T-helper 17 cell (primary cell): ENCODE measurements around the gene SBF2. TPM values are rescaled to one million over a fixed set of nuclear protein-coding genes. Genes with fewer than 3 reads are reported as not detected.

Experiments
- ATAC-seq: fragments of 150-1000 bp; cut with Tn5 transposase; 2 replicates; pipeline ENCODE4 v1.10.0; 2021; ENCODE audit warnings: mild to moderate bottlenecking, moderate library complexity
- DNase-seq, 3 donors: peaks; one replicate each; pipeline versions ENCODE4 v3.0.0 to v3.0.0-alpha.2; 2020 to 2021
- H3K9me3 ChIP-seq: one replicate; pipeline ENCODE4 v1.7.0; 2013; ENCODE audit warnings: low read length, mild to moderate bottlenecking; ENCODE audit not compliant: control insufficient read depth, poor library complexity, severe bottlenecking
- H3K27ac Mint-ChIP-seq: one replicate; pipeline ENCODE4 v1.8.0; 2022; ENCODE audit warnings: mild to moderate bottlenecking, moderate library complexity, mixed read lengths
- H3K27me3 Mint-ChIP-seq: one replicate; pipeline ENCODE4 v1.8.0; 2022; ENCODE audit warnings: mixed read lengths
- H3K36me3 Mint-ChIP-seq: one replicate; pipeline ENCODE4 v1.8.0; 2022; ENCODE audit warnings: low read depth, mixed read lengths
- H3K4me1 Mint-ChIP-seq: one replicate; pipeline ENCODE4 v1.8.0; 2022; ENCODE audit warnings: mild to moderate bottlenecking, mixed read lengths
- H3K4me3 Mint-ChIP-seq: one replicate; pipeline ENCODE4 v1.8.0; 2022; ENCODE audit warnings: mild to moderate bottlenecking, moderate library complexity, mixed read lengths
- total RNA-seq, 4 donors: library from RNA in 2 of 4; stranded (reverse) in 2 of 4; gene quantifications; one replicate each; pipeline ENCODE4 v1.2.3 and lab custom pipeline; 2022 to 2026

Gene SBF2
- total RNA-seq, 2 donors from 2014 or later = 15.5 to 23.1 TPM

DNA sequence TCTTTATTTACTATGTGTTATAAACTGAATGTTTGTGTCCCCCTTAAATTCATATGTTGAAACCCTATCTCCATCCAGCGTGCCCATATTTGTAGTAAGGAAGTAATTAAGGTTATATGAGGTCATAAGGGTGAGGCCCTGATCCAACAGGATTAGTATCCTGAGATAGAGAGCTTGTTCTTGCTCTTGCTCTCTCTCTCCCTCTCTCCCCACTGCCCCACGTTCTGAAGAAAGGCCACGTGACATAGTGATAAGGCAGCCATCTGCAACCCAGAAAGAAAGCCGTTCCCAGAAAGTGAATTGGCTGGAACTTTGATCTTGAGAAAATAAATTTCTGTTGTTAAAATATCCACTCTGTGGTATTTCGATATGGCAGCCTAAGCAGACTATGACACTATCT is 417.7 kb downstream of the SBF2 start:
- ATAC-seq = no peak
- no peaks in the 10 kb centered on the region for H3K27me3 Mint-ChIP-seq
- no peak overlapping the region for H3K4me3 Mint-ChIP-seq
- H3K9me3 ChIP-seq = no peaks in the 10 kb centered on the region
- no peaks in the 10 kb centered on the region for H3K4me1 Mint-ChIP-seq
- no peaks in the 10 kb centered on the region for H3K36me3 Mint-ChIP-seq
- DNase-seq = no peak
- no peak overlapping the region for H3K27ac Mint-ChIP-seq

DNA sequence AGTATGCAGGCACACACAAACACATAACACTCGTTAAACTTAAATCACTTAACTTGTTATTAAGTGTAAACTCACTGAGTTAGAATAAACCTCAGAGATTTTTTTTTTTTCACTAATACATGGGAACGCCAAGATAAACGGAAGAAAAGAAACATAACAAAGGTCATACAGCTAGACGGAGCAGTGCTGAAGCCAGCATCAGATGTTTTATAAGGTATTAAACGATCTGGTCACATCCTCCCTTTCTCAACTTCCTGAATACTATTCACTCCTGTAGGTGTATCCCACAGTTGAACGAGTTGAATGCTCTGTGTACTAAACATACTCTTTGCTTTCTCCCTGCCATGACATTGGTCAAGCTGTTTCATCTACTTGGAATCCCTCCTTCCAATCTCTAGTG is 418.2 kb downstream of the SBF2 start:
- H3K4me1 Mint-ChIP-seq = no peaks in the 10 kb centered on the region
- ATAC-seq = no peak
- H3K36me3 Mint-ChIP-seq = no peaks in the 10 kb centered on the region

DNA sequence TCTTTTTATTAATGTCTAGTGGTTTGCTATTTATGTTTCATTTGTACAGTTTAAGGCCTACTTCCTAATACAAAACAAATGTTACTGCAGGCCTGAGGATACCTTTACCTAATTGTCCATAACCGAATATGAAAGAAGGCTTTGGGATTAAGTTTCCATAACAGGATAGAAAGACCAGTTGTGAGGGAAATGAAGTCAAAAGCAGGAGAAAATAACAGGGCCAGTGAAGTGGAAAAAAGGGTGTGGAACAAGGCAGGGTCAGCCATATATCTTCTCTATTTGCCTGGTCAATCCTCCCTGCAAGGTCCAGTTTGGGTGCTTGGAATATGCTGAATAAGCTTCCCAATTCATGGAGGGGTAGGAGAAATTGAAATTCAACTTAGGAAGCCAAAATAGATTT is 418.6 kb downstream of the SBF2 start:
- Mint-ChIP-seq H3K27ac (no peak overlapping the region), H3K36me3 (no peaks in the 10 kb centered on the region), H3K27me3 (no peaks in the 10 kb centered on the region), H3K4me3 (no peak overlapping the region), H3K4me1 (no peaks in the 10 kb centered on the region)
- H3K9me3 ChIP-seq = no peaks in the 10 kb centered on the region
- ATAC-seq (no peak), DNase-seq (no peak)

More for the DNA sequence above, 418.2 kb downstream of the SBF2 start:
- H3K9me3 ChIP-seq = no peaks in the 10 kb centered on the region
- Mint-ChIP-seq H3K4me3 (no peak overlapping the region), H3K27ac (no peak overlapping the region), H3K27me3 (no peaks in the 10 kb centered on the region)
- DNase-seq = no peak

DNA sequence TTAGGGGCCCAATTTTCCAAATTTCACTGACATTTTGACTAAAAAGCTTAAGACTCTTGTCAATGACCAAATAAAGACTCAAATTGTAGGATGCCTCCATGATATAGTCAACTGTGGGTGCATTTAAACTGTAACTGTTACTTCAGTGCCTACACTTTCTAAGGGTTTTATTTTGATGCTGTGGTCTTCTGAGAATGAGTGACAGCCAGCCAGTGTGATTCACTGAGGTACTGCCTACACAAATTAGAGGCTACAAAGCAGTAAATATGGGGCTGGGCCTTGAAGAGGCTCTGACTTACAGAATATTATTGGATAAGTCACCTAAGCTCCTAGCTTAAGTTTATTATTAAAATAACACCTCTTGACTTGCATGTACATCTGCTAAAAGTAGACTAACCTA is 419.6 kb downstream of the SBF2 start:
- H3K36me3 Mint-ChIP-seq = no peaks in the 10 kb centered on the region
- H3K4me1 Mint-ChIP-seq = no peaks in the 10 kb centered on the region
- no peaks in the 10 kb centered on the region for H3K27me3 Mint-ChIP-seq
- H3K27ac Mint-ChIP-seq = no peak overlapping the region
- ATAC-seq (no peak), DNase-seq (no peak)
- no peak overlapping the region for H3K4me3 Mint-ChIP-seq
- no peaks in the 10 kb centered on the region for H3K9me3 ChIP-seq

DNA sequence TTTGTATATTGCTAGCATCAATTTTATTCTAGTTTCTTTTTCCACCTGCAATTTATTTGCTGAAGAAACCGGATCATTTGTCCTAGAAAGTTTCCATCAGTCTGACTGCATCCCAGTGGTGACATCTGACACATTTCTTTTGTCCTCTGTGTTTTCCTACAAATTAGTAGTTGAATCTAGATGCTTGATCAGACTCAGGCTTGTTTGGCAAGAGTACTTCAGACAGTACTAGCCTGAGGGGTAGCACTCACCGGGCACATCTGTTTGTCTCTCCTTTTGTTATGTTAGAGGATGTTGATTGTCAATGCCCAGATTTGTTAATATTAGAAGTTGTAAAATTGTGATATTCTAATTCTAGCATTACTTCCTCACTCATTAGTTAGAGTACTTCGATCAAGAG is 425.4 kb downstream of the SBF2 start:
- no peak overlapping the region for H3K27ac Mint-ChIP-seq
- H3K27me3 Mint-ChIP-seq = no peaks in the 10 kb centered on the region
- no peaks in the 10 kb centered on the region for H3K9me3 ChIP-seq
- ATAC-seq = no peak
- no peaks in the 10 kb centered on the region for H3K36me3 Mint-ChIP-seq
- H3K4me1 Mint-ChIP-seq = no peaks in the 10 kb centered on the region
- DNase-seq = no peak
- no peak overlapping the region for H3K4me3 Mint-ChIP-seq

DNA sequence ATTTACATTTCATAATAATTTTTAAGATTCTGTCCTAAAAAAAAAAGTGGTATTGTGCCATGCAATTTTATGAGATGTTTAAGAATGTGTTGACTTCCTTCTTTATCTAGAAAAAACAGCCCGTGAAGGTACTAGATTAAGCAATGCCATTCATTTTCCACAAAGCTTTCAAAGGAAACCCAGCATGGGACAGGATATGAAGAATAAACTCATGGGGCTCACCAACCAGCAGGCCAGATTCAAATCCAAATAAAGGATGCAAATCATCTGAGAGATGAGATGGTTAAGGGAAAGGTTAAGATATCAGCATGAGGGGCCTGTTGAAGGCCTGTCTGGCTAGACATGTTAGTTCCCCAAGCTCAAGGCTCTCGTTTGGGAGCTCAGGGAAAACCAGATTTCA is 431.0 kb downstream of the SBF2 start:
- DNase-seq (no peak), ATAC-seq (no peak)
- H3K9me3 ChIP-seq = no peaks in the 10 kb centered on the region
- Mint-ChIP-seq H3K4me1 (peaks cover 11% of the 10 kb centered on the region), H3K4me3 (no peak overlapping the region), H3K27me3 (no peaks in the 10 kb centered on the region), H3K36me3 (no peaks in the 10 kb centered on the region), H3K27ac (no peak overlapping the region)

DNA sequence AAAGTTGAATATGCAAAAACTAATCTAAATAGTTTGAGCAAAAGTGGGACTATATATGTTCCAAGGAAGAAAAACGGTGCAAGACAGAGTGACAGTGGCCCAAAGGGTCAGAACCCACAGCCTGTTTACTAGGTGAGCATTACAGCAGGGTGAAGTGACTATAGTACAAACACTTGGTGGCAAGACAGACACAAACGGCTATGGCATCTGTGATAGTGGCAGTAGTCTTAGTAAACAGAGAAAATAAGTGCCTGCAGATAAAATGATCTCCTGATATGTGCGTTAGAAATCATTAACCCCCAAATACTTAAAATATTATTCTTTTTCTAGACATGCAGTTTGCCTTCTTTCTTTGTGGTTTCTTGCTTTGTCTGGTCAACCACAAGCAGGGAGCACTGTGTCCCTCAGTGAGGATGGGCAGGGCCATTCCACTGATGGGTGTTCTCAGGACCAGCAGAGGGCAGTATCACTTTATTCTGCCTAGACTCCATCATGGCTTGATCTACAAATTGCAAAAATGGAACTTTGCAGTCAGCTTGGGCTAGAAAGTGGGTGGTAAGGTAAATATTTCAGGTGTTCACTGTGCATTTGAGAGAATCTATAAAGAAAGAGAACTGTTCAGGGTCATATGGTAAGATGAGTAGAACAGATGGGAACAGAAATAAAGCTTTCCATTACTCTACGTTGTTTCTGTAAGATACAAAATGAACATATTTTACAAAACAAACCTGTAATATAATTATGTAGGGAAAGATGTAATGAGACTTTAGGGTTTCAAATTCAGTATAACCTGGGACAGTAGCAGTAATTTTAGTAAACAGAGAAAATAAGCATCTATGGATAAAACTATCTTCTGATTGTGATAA is 431.9 kb downstream of the SBF2 start:
- Mint-ChIP-seq H3K27ac (no peak overlapping the region), H3K27me3 (no peaks in the 10 kb centered on the region), H3K4me1 (peaks cover 11% of the 10 kb centered on the region), H3K36me3 (no peaks in the 10 kb centered on the region), H3K4me3 (no peak overlapping the region)
- DNase-seq (peak in 1 of 3 donors; percentile 9), ATAC-seq (peak; percentile 80)
- no peaks in the 10 kb centered on the region for H3K9me3 ChIP-seq

DNA sequence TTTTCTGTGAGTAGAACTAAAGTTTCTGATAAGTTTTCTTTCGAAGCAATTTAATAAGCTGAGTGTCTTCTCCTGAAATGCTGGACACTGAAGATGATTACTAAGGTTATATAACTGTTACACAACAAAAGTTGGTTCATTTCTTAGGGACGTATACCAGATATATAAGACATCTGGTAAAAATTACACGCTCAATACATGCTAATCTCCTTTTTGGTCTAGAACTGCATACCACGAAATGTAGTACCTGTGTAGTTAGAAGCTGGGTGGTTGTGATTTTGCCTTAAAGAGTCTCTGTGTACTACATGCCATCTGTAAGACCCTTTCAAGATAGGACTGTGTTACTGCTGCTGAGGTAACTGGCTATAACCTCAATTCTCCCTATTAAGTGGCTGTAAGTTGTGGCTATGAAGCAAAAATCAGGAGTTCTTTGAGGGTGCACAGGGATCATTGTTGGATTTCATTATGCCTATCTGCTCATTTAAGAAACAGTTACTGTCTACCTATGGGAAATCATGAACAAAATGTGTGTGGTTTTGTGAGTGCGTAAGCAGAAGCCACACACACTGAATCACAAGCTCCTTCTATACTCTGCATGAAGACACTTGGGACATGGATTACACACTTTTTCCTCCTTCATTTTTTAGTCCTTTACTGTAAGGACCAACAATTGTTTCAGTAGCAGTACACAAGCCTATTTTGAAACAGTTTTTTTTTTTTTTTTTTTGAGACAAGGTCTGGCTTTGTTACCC is 434.3 kb downstream of the SBF2 start:
- H3K27me3 Mint-ChIP-seq = no peaks in the 10 kb centered on the region
- ATAC-seq (no peak), DNase-seq (no peak)
- no peak overlapping the region for H3K27ac Mint-ChIP-seq
- peaks cover 11% of the 10 kb centered on the region for H3K4me1 Mint-ChIP-seq
- H3K9me3 ChIP-seq = no peaks in the 10 kb centered on the region
- no peak overlapping the region for H3K4me3 Mint-ChIP-seq
- H3K36me3 Mint-ChIP-seq = no peaks in the 10 kb centered on the region

DNA sequence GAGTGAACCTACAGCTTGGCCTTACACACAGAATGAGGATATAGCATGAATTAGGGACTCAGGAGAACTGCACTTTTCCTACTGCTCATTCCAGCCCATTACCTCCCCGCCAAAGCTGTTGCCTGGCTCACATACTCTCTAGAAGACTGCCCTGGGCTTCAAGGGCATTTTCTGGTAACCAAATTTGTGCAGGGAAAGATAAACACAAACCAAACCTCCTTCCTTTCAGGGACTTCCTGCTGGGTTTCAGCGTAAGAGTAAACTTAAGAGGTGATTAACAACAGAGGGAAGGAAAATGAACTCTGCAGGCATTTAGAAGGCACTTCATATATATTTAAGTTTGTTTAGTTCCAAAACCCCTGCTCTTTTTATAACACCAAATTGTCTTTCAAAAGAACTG is 435.2 kb downstream of the SBF2 start:
- Mint-ChIP-seq H3K27ac (peak overlapping the region; percentile 51), H3K4me1 (peaks cover 11% of the 10 kb centered on the region), H3K27me3 (no peaks in the 10 kb centered on the region), H3K36me3 (no peaks in the 10 kb centered on the region), H3K4me3 (no peak overlapping the region)
- ATAC-seq = no peak
- H3K9me3 ChIP-seq = no peaks in the 10 kb centered on the region
- no peak for DNase-seq

DNA sequence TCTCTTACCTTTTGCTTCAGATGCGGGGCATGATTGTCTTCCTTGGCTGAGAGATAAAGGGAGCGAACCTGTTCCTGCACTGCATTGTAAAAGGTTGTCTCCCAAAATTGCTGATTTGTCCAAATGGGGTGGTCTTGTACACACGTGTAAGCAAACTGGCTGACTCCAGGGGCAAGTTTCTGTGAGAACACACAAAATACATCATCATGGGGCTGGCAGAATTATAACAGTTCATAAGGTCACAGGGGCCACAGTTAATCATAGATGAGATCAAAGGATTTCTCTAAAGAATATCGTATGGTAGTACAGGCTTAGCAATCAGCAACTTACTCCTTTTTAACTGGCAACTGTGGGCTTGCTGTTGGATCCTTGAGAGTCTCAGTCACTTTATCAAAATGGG is 435.8 kb downstream of the SBF2 start:
- no peaks in the 10 kb centered on the region for H3K27me3 Mint-ChIP-seq
- no peak overlapping the region for H3K4me3 Mint-ChIP-seq
- peaks cover 11% of the 10 kb centered on the region for H3K4me1 Mint-ChIP-seq
- no peaks in the 10 kb centered on the region for H3K9me3 ChIP-seq
- ATAC-seq (no peak), DNase-seq (no peak)
- H3K36me3 Mint-ChIP-seq = no peaks in the 10 kb centered on the region
- peak overlapping the region; percentile 51 for H3K27ac Mint-ChIP-seq

DNA sequence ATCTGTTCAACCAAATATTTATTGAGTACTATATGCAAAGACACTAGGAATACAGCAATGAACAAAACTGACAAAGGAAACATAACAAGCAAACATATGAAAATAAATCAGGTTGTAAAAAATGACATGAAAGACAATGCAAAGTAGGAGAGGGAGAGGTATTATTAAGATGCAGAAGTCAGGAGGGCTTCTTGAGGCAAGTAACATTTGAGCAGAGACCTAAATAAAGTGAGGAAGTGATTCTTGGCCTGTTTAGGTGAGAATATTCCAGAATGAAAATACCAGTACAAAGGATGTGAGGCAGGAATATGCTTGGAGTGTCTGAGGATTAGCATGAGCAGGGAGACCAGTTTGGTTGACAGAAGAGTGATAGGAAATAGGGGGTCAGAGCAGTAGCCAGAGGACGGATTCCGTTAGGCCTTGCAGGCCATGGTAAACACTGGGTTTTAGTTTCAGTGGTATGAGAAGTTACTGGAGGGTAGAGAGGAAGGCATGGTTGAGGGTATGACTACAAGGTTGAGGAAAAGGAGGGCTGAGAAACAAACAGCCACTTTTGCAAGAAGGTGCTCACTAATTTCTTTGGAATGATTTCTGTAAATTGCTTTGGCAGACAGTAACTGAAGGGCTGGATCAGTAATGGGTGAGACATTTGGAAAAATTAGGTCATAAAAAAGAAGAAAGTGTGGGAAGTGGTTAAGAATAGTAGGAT is 438.3 kb downstream of the SBF2 start:
- no peak for ATAC-seq

DNA sequence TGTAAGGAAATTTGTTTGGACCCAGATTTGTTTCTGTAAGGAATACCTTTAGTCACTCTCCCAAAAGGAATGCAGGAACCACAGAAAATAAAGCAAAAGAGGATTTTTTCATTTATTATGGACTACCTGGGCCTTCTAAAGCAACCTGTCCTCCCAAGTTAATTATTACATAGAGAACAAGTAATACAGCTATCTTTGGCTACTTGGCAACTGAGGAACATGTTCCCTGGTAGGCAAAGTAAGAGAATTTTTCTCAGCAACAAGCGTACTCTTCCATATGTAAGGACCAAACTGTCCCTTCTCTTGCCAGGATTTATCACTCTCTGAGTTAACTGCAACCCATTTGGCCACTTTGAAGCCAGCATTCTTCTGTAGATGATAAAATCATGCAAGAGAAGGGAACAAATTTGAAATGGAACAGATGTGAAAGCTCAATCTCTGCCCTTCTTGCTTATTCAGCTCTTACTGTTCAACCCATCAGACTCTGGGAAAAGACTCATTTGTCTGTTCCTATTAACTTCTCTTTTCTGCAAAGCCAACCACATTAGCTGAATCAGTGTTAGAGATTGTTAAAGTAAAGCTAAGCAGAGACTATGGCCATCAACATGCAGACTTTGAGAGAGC is 440.0 kb downstream of the SBF2 start:
- H3K4me3 Mint-ChIP-seq = no peak overlapping the region
- H3K27me3 Mint-ChIP-seq = no peaks in the 10 kb centered on the region

More for the DNA sequence above, 438.3 kb downstream of the SBF2 start:
- no peaks in the 10 kb centered on the region for H3K27me3 Mint-ChIP-seq
- no peak overlapping the region for H3K4me3 Mint-ChIP-seq
- no peaks in the 10 kb centered on the region for H3K9me3 ChIP-seq
- DNase-seq = no peak
- peaks cover 7% of the 10 kb centered on the region for H3K4me1 Mint-ChIP-seq
- H3K36me3 Mint-ChIP-seq = no peaks in the 10 kb centered on the region
- no peak overlapping the region for H3K27ac Mint-ChIP-seq

DNA sequence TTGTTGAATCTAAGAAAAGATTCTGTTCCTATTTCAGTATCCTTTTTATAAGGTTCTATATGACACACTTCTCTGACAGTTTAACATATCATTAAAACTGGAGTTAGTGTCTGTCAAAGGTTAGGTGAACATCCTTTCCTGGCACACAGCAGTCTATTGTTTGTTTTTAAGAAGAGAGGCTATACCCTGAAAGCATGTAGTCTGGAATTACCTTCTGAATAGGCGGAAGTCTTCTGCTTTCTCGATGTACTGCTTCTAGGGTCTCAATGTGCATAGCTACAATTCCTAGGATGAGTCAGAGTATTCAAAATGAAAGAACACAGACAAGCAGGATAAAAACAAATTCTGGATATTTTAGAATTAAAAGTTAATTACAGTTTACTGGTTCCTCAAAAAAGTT is 441.6 kb downstream of the SBF2 start:
- H3K4me3 Mint-ChIP-seq = no peak overlapping the region
- H3K36me3 Mint-ChIP-seq = peaks cover 3% of the 10 kb centered on the region
- no peaks in the 10 kb centered on the region for H3K27me3 Mint-ChIP-seq
- DNase-seq = no peak
- H3K4me1 Mint-ChIP-seq = peaks cover 3% of the 10 kb centered on the region
- H3K9me3 ChIP-seq = no peaks in the 10 kb centered on the region
- no peak overlapping the region for H3K27ac Mint-ChIP-seq
- ATAC-seq = no peak

More for the DNA sequence above, 440.0 kb downstream of the SBF2 start:
- peaks cover 7% of the 10 kb centered on the region for H3K4me1 Mint-ChIP-seq
- DNase-seq (no peak), ATAC-seq (no peak)
- peaks cover 3% of the 10 kb centered on the region for H3K36me3 Mint-ChIP-seq
- H3K9me3 ChIP-seq = no peaks in the 10 kb centered on the region
- H3K27ac Mint-ChIP-seq = no peak overlapping the region
